PC-9 (cell line): Measurements from ENCODE around the gene ATP6V1G2. TPM values are rescaled to one million over a fixed set of nuclear protein-coding genes. Genes with fewer than 3 reads are reported as not detected.
A peak's percentile ranks its signal among the peaks of the same experiment; 100 is the strongest.

Source experiments
- BruUV-seq: library from RNA; stranded (reverse); fragments of 400-500 nt; replicated peaks from 2 replicates; lab custom pipeline; 2021; lab: Mats Ljungman, UMichigan
- CTCF ChIA-PET: fragments of 300-600 bp; sonication (Branson Sonifier 250); formaldehyde crosslinking; loops from one replicate; lab custom pipeline; 2022; ENCODE audit warnings: antibody characterized with exemption; lab: Charles Lee
- POLR2A ChIA-PET: fragments of 300-600 bp; sonication (Branson Sonifier 250); formaldehyde crosslinking; loops from one replicate; lab custom pipeline; 2022; ENCODE audit warnings: antibody characterized with exemption; ENCODE audit not compliant: unreplicated experiment; lab: Charles Lee
- DNase-seq, 2 experiments: peaks; one replicate each; pipeline versions ENCODE4 v3.0.0 to v3.0.0-alpha.2; 2015 to 2022; ENCODE audit warnings: mixed read lengths in 1 of 2
- H2AFZ ChIP-seq: fragments of 200-600 bp; sonication (generic); 2 replicates; pipeline ENCODE4 v1.8.1; 2017; ENCODE audit warnings: antibody characterized with exemption
- H3F3A ChIP-seq: fragments of 200-600 bp; sonication (generic); 2 replicates; pipeline ENCODE4 v1.8.1; 2017; ENCODE audit warnings: antibody characterized with exemption, mild to moderate bottlenecking, low read depth; ENCODE audit not compliant: insufficient read depth
- H3K27ac ChIP-seq: fragments of 200-600 bp; sonication (generic); 2 replicates; pipeline ENCODE4 v1.6.1; 2016; ENCODE audit warnings: mixed run types
- H3K27me3 ChIP-seq: fragments of 200-600 bp; sonication (generic); 2 replicates; pipeline ENCODE4 v1.6.1; 2016; ENCODE audit warnings: low read depth, mixed run types; ENCODE audit not compliant: insufficient read depth
- H3K36me3 ChIP-seq: fragments of 200-600 bp; sonication (generic); 2 replicates; pipeline ENCODE4 v1.6.1; 2016; ENCODE audit warnings: low read depth, mixed run types
- H3K4me1 ChIP-seq: fragments of 200-600 bp; sonication (generic); replicated peaks from 2 replicates; pipeline ENCODE4 v1.6.1; 2016; ENCODE audit warnings: mixed run types; ENCODE audit not compliant: insufficient read depth
- H3K4me2 ChIP-seq: fragments of 200-600 bp; sonication (generic); 2 replicates; pipeline ENCODE4 v1.6.1; 2017; ENCODE audit warnings: mixed run types
- H3K4me3 ChIP-seq: fragments of 200-600 bp; sonication (generic); 2 replicates; pipeline ENCODE4 v1.6.1; 2016; ENCODE audit warnings: mixed run types
- H3K79me2 ChIP-seq: fragments of 200-600 bp; sonication (generic); 2 replicates; pipeline ENCODE4 v1.6.1; 2017; ENCODE audit warnings: low read depth, mixed run types
- H3K9me2 ChIP-seq: fragments of 200-600 bp; sonication (generic); 2 replicates; pipeline ENCODE4 v1.8.1; 2017; ENCODE audit warnings: mild to moderate bottlenecking; ENCODE audit not compliant: insufficient read depth
- H3K9me3 ChIP-seq: fragments of 200-600 bp; sonication (generic); 2 replicates; pipeline ENCODE4 v1.8.1; 2016; ENCODE audit warnings: low read depth; ENCODE audit not compliant: insufficient read depth
- H4K20me1 ChIP-seq: fragments of 200-600 bp; sonication (generic); 2 replicates; pipeline ENCODE4 v1.8.1; 2017; ENCODE audit not compliant: insufficient read depth
- CTCF ChIP-seq: fragments of 200-600 bp; sonication (generic); conservative IDR thresholded peaks from 2 replicates; pipeline ENCODE4 v1.6.1; 2017; ENCODE audit warnings: mixed run types, antibody characterized with exemption, mild to moderate bottlenecking, moderate library complexity
- EZH2 ChIP-seq: fragments of 200-600 bp; sonication (generic); IDR thresholded peaks from 2 replicates; pipeline ENCODE4 v1.8.0; 2017; ENCODE audit warnings: antibody characterized with exemption, low read depth
- intact Hi-C: fragments of 100-400 bp; cut with micrococcal nuclease; formaldehyde crosslinking; loops from one replicate; pipeline ENCODE4 v1.10.0; 2022; ENCODE audit not compliant: unreplicated experiment
- total RNA-seq: library from RNA; stranded (reverse); gene quantifications from 2 replicates; pipeline ENCODE4 v1.2.3, GENCODE V29; 2021

ATP6V1G2 gene
- total RNA-seq, 1 experiment from 2014 or later = 1.8 TPM

- H2AFZ ChIP-seq = no peak overlapping the region
- DNase-seq = no peak
- no TSS peak for BruUV-seq
- intact Hi-C loops = no loop called here
- peaks cover 76% of the 10 kb centered on the region for H3K79me2 ChIP-seq
- CTCF ChIA-PET = no interaction called here
- H3K9me3 ChIP-seq = no peaks in the 10 kb centered on the region
- TF ChIP-seq EZH2 = no peak
- no peak for TF ChIP-seq CTCF
- H3K36me3 ChIP-seq = peaks cover 51% of the 10 kb centered on the region
- peaks cover 61% of the 10 kb centered on the region; the same call in 1 of the 2 replicates for H3F3A ChIP-seq
- no peaks in the 10 kb centered on the region for H3K27me3 ChIP-seq
- no peaks in the 10 kb centered on the region for H3K9me2 ChIP-seq
- peaks cover 70% of the 10 kb centered on the region for H4K20me1 ChIP-seq
- POLR2A ChIA-PET = no interaction called here
- peak overlapping the region; percentile 75; the same call in 1 of the 2 replicates for H3K4me3 ChIP-seq
- peak overlapping the region; percentile 76 for H3K4me2 ChIP-seq
- peaks cover 29% of the 10 kb centered on the region for H3K4me1 ChIP-seq
- H3K27ac ChIP-seq = no peak overlapping the region
Observed at GRCh38 chr6:31538805-31539400, 7.5 kb downstream of the ATP6V1G2 start.

DNA sequence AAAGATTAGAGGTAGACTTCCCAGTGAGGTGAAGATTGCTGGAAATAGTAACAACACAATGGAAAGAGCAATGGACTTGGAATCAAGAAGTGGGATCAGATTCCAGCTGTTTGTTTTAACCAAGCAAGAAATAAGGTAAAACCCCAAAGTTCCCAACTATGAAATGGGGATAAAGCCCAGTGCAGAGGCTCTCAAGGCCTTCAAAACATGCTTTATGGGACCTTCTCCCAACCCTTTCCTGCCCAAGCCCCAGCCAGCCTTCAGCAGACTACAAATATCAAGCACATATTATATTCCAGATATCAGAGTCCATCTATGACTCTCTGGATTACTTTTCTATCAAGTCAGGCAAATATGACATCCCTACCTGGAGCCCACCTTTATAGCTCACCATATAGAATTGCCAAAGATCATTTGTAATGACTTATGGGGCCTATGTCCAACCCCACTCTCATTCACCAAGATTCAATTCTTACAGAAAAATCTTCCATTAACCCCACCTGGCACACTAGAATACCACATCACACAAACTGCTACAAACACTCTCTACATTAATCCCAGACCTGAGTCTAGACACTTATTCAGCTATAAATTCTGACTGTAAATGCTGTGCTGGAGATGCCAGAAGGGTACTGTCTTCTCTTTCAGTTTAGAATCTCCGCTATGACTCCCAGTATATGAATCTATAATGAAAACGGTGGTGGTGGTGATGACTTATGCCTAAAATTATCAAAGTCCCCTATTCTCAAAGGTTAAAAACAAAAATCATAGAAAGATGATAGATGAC lies 10.7 kb downstream of the ATP6V1G2 start:
- peaks cover 77% of the 10 kb centered on the region for H3K36me3 ChIP-seq
- no peak for DNase-seq
- BruUV-seq = no TSS peak
- H3K4me3 ChIP-seq = no peak overlapping the region
- H3K4me1 ChIP-seq = peaks cover 21% of the 10 kb centered on the region
- ChIA-PET POLR2A (no interaction called here), CTCF (no interaction called here)
- H3K9me2 ChIP-seq = no peaks in the 10 kb centered on the region
- no peak overlapping the region for H2AFZ ChIP-seq
- peaks cover 95% of the 10 kb centered on the region for H4K20me1 ChIP-seq
- no peak overlapping the region for H3K27ac ChIP-seq
- H3K79me2 ChIP-seq = peaks cover 58% of the 10 kb centered on the region
- H3F3A ChIP-seq = peaks cover 69% of the 10 kb centered on the region
- no peak overlapping the region for H3K4me2 ChIP-seq
- intact Hi-C loops = no loop called here
- TF ChIP-seq CTCF (no peak), EZH2 (no peak)
- H3K27me3 ChIP-seq = no peaks in the 10 kb centered on the region
- no peaks in the 10 kb centered on the region for H3K9me3 ChIP-seq

DNA sequence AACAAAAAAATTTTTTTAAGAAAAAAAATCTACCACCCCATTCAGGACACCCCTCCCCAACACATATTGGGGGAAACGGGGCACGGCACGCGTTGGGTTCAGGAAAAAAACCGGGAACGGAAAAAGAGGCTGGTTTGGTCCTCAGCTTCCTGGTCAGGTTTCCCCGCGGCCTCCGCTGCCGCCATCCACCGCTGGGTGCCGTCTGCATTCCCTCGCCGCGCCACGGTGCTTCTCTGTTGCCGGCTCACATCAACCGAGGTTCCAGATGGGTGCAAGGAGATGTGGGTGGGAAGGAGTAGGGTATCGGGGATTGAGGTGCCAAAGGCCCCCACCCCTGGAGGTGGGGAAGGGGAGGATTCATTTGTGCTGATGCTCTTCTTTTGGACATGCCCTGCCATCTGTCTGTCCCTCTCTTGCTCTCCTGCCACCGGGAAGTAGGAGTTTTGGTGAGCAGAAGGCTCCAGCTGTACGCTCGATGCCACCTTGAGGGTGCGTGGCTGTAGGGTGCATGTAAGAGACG lies 11.8 kb downstream of the ATP6V1G2 start:
- POLR2A ChIA-PET = no interaction called here
- Histone ChIP-seq H3K27me3 (no peaks in the 10 kb centered on the region), H3F3A (peaks cover 72% of the 10 kb centered on the region), H3K4me1 (peaks cover 10% of the 10 kb centered on the region), H3K79me2 (peaks cover 47% of the 10 kb centered on the region), H3K4me2 (no peak overlapping the region), H3K9me2 (no peaks in the 10 kb centered on the region), H3K9me3 (no peaks in the 10 kb centered on the region), H3K4me3 (no peak overlapping the region), H4K20me1 (peaks cover 94% of the 10 kb centered on the region), H3K36me3 (peaks cover 68% of the 10 kb centered on the region), H2AFZ (no peak overlapping the region), H3K27ac (no peak overlapping the region)
- DNase-seq = no peak
- no peak for TF ChIP-seq CTCF
- TF ChIP-seq EZH2 = no peak
- CTCF ChIA-PET = no interaction called here
- BruUV-seq = no TSS peak
- intact Hi-C loops = no loop called here
